ENCODE data around the gene RTTN.

RTTN gene

GRCh38 chr18:70228536-70228935 is 23.0 kb upstream of the RTTN start:
- H3K4me3 ChIP-seq (ENCODE audit: low read depth, low read length), result no peak overlapping the region
- TF ChIP-seq MAX (IDR thresholded peaks at IDR 0.05; ENCODE audit: low read depth, low read length) (no peak), POLR2A (IDR thresholded peaks at IDR 0.05; ENCODE audit: extremely low read depth, insufficient read length) (no peak), MYC (IDR thresholded peaks at IDR 0.05; ENCODE audit: low read depth, low read length) (no peak)
- TF ChIP-seq, protein P1, sequence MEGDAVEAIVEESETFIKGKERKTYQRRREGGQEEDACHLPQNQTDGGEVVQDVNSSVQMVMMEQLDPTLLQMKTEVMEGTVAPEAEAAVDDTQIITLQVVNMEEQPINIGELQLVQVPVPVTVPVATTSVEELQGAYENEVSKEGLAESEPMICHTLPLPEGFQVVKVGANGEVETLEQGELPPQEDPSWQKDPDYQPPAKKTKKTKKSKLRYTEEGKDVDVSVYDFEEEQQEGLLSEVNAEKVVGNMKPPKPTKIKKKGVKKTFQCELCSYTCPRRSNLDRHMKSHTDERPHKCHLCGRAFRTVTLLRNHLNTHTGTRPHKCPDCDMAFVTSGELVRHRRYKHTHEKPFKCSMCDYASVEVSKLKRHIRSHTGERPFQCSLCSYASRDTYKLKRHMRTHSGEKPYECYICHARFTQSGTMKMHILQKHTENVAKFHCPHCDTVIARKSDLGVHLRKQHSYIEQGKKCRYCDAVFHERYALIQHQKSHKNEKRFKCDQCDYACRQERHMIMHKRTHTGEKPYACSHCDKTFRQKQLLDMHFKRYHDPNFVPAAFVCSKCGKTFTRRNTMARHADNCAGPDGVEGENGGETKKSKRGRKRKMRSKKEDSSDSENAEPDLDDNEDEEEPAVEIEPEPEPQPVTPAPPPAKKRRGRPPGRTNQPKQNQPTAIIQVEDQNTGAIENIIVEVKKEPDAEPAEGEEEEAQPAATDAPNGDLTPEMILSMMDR (IDR thresholded peaks at IDR 0.05; ENCODE audit: low read depth, low read length), result no peak
- DNase-seq (ENCODE audit: low read depth), result peak; percentile 76

DNA sequence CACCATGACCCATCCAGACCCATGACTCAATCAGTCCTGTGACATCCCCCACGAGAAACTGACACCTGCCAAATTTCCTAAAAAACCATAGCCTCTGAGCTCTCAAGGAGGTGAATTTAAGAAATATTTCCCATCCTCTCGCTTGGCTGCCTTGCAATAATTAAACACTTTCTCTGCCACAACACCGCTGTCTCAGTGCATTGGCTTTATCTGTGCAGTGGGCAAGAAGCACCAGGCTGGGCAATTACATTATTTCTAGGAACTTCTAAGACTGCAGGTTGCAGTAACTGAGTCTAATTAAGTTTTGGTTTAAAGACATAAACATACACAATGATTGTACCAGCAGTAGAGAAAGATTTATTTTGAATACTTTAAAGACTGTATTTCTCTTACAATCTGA is 22.0 kb upstream of the RTTN start:
- no peak overlapping the region for H3K4me3 ChIP-seq (ENCODE audit: low read depth, low read length)
- TF ChIP-seq, protein P1 (IDR thresholded peaks at IDR 0.05; ENCODE audit: low read depth, low read length), result no peak
- TF ChIP-seq MAX (IDR thresholded peaks at IDR 0.05; ENCODE audit: low read depth, low read length), result no peak
- DNase-seq (ENCODE audit: low read depth), result no peak

- no peak for TF ChIP-seq MAX (IDR thresholded peaks at IDR 0.05; ENCODE audit: low read depth, low read length)
- no peak for TF ChIP-seq MYC (IDR thresholded peaks at IDR 0.05; ENCODE audit: low read depth, low read length)
- TF ChIP-seq POLR2A (IDR thresholded peaks at IDR 0.05; ENCODE audit: extremely low read depth, insufficient read length), result no peak
- TF ChIP-seq, protein P1 (IDR thresholded peaks at IDR 0.05; ENCODE audit: low read depth, low read length), result no peak
- no peak overlapping the region for H3K4me3 ChIP-seq (ENCODE audit: low read depth, low read length)
- no peak for DNase-seq (ENCODE audit: low read depth)
Observed at GRCh38 chr18:70221915-70222278, 16.4 kb upstream of the RTTN start.

- DNase-seq (ENCODE audit: low read depth), result no peak
- no peak overlapping the region for H3K4me3 ChIP-seq (ENCODE audit: low read depth, low read length)
- TF ChIP-seq MYC (IDR thresholded peaks at IDR 0.05; ENCODE audit: low read depth, low read length) (no peak), POLR2A (IDR thresholded peaks at IDR 0.05; ENCODE audit: extremely low read depth, insufficient read length) (no peak), MAX (IDR thresholded peaks at IDR 0.05; ENCODE audit: low read depth, low read length) (no peak)
- TF ChIP-seq, protein P1 (IDR thresholded peaks at IDR 0.05; ENCODE audit: low read depth, low read length), result no peak
Observed at GRCh38 chr18:70221156-70221914, 15.8 kb upstream of the RTTN start.

DNA sequence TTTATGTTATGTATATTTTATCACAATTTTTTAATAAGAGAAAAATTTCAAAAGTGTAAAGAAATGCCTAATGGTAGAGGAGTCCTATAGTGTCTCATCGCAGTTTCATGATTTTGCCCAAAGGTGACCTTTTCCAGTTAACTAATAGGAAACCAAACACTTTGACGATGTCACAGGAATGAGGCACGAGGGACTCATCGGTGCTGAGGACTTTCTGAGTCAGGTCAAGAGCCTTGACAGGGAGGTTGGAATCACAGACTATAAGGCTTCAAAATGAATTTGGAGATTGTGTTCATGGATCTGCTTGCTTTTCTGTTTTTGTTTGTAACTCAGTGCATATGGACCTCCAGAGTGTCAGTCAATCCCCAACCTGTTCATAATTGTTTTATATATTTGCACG is 15.1 kb upstream of the RTTN start:
- H3K4me3 ChIP-seq (ENCODE audit: low read depth, low read length), result no peak overlapping the region
- DNase-seq (ENCODE audit: low read depth), result no peak
- TF ChIP-seq POLR2A (IDR thresholded peaks at IDR 0.05; ENCODE audit: extremely low read depth, insufficient read length) (no peak), MYC (IDR thresholded peaks at IDR 0.05; ENCODE audit: low read depth, low read length) (no peak), MAX (IDR thresholded peaks at IDR 0.05; ENCODE audit: low read depth, low read length) (no peak)
- TF ChIP-seq, protein P1 (IDR thresholded peaks at IDR 0.05; ENCODE audit: low read depth, low read length), result no peak
